ENCODE data around the gene P3R3URF. TPM values are rescaled to one million over a fixed set of nuclear protein-coding genes. Genes with fewer than 3 reads are reported as not detected.

P3R3URF gene
- total and polyA plus RNA-seq, 9 of the 15 experiments (the other 6 are each of a cell fraction or from before 2014, with no cell fraction given) = not detected

GRCh38 chr1:46197560-46197963 is 21.3 kb upstream of the P3R3URF start:
- in situ Hi-C loops (cut with MboI) (loop anchor here (25.0 kb wide), 1 partner anchor 560 kb away; no protein-coding TSS in a partner anchor), intact Hi-C loops (cut with micrococcal nuclease) (no loop called here)
- 57% methylated on average over 9 of the region's 9 CpGs for WGBS (ENCODE audit: insufficient coverage, low coverage, missing lambda C conversion rate)
- Histone ChIP-seq H3K4me2 (ENCODE audit: insufficient read depth, low read length) (peak overlapping the region; percentile 96), H4K20me1 (replicated peaks; ENCODE audit: control insufficient read depth, insufficient read depth, low read length) (no peaks in the 10 kb centered on the region), H3K36me3 (ENCODE audit: control insufficient read depth, insufficient read depth, low read length) (peaks cover 43% of the 10 kb centered on the region; the same call in 2 of the 3 replicates), H3K79me2 (ENCODE audit: control insufficient read depth, insufficient read depth, low read length) (peaks cover 15% of the 10 kb centered on the region), H3K9ac (ENCODE audit: insufficient read depth in 1 of 2, low read depth in 2 of 2, low read length in 2 of 2) (peak overlapping the region; percentile 89 to 96), H3K27me3 (ENCODE audit: control insufficient read depth in 2 of 2, insufficient read depth in 2 of 2, low read length in 2 of 2) (no peaks in the 10 kb centered on the region), H3K27ac (ENCODE audit: extremely low read depth, low read depth, low read length) (peak overlapping the region; percentile 74), H3K9me3 (replicated peaks; ENCODE audit: control insufficient read depth, insufficient read depth, low read depth, low read length) (no peaks in the 10 kb centered on the region), H3K9me1 (ENCODE audit: control insufficient read depth, insufficient read depth, low read length) (no peaks in the 10 kb centered on the region), H3K4me1 (replicated peaks in 1 of 2; ENCODE audit: control insufficient read depth in 2 of 2, insufficient read depth in 2 of 2, low read length in 2 of 2) (peaks cover 20 to 27% of the 10 kb centered on the region in 2 experiments), H3K4me3 (peak overlapping the region; percentile 83), H2AFZ (ENCODE audit: low read depth, low read length) (peak overlapping the region; percentile 96)
- no peak for FAIRE-seq
- TF ChIP-seq TCF7 (IDR thresholded peaks at IDR 0.05; ENCODE audit: borderline replicate concordance) = no peak
- no peak for TF ChIP-seq HNRNPH1 (optimal IDR thresholded peaks at IDR 0.05; ENCODE audit: low read depth, low read length)
- TF ChIP-seq FOXJ3 (CRISPR knock-in tag; IDR thresholded peaks at IDR 0.05) = no peak
- no peak for TF ChIP-seq CBFA2T3 (IDR thresholded peaks at IDR 0.05)
- no peak for TF ChIP-seq TEAD4 (IDR thresholded peaks at IDR 0.05; ENCODE audit: low read length)
- no peak for TF ChIP-seq TEAD4 (CRISPR knock-in tag; IDR thresholded peaks at IDR 0.05; ENCODE audit: borderline replicate concordance)
- TF ChIP-seq NFIX (CRISPR knock-in tag; IDR thresholded peaks at IDR 0.05; ENCODE audit: low read depth) = no peak
- TF ChIP-seq BMI1 (IDR thresholded peaks at IDR 0.05; ENCODE audit: low read length) = no peak
- no peak for TF ChIP-seq JUN (IDR thresholded peaks at IDR 0.05; ENCODE audit: borderline replicate concordance, low read depth, low read length)
- TF ChIP-seq JUN (CRISPR knock-in tag; IDR thresholded peaks at IDR 0.05; ENCODE audit: borderline replicate concordance) = no peak
- TF ChIP-seq ZC3H4 (CRISPR knock-in tag; IDR thresholded peaks at IDR 0.05; ENCODE audit: borderline replicate concordance) = no peak
- TF ChIP-seq CTCF (IDR thresholded peaks at IDR 0.05 in 2 of 3, conservative IDR thresholded peaks at IDR 0.05 in 1 of 3; ENCODE audit: insufficient read depth in 2 of 3, low read depth in 1 of 3, low read length in 3 of 3) = no peak
- TF ChIP-seq ZMIZ1 (IDR thresholded peaks at IDR 0.05; ENCODE audit: low read depth in 2 of 2, low read length in 2 of 2) = no peak
- TF ChIP-seq, protein P1, sequence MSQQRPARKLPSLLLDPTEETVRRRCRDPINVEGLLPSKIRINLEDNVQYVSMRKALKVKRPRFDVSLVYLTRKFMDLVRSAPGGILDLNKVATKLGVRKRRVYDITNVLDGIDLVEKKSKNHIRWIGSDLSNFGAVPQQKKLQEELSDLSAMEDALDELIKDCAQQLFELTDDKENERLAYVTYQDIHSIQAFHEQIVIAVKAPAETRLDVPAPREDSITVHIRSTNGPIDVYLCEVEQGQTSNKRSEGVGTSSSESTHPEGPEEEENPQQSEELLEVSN (IDR thresholded peaks at IDR 0.05; ENCODE audit: borderline replicate concordance in 1 of 2, extremely low read depth in 1 of 2, insufficient read depth in 1 of 2, insufficient read length in 1 of 2, low read depth in 1 of 2, low read length in 1 of 2, poor library complexity in 1 of 2, severe bottlenecking in 1 of 2) = no peak
- no peak for TF ChIP-seq OTX1 (CRISPR knock-in tag; IDR thresholded peaks at IDR 0.05)
- no peak for TF ChIP-seq ZNF561 (CRISPR knock-in tag; conservative IDR thresholded peaks at IDR 0.05)
- no peak for TF ChIP-seq RBM15 (IDR thresholded peaks at IDR 0.05; ENCODE audit: insufficient read depth, low read length)
- ChIA-PET POLR2A (interaction anchor here (0.7 to 2.3 kb wide), 3 partner anchors 21 to 1468 kb away, joined by 3 to 7 read pairs (median 4); partner anchors contain the start of gene PRDX1), CTCF (ENCODE audit: low intra/inter-chr PET ratio) (interaction anchor here (1.1 kb wide), 1 partner anchor 160 kb away, joined by 4 read pairs; no protein-coding TSS in a partner anchor)
- no peak for ATAC-seq
- no TSS peak for BruUV-seq (replicated peaks)
- DNase-seq (ENCODE audit: extremely low read depth in 1 of 4, low spot score in 3 of 4) = peak in 2 of 4 experiments; percentile 53 to 54
